Esophagus muscularis mucosa (tissue), 2 donors: ENCODE data around the gene CYP27A1.

Source experiments
- POLR2A ChIP-seq: fragments of 450-650 bp; IDR thresholded peaks from one replicate; pipeline ENCODE4 v1.6.1; 2017; ENCODE audit warnings: antibody characterized with exemption, moderate library complexity, mild to moderate bottlenecking, low read depth
- POLR2AphosphoS5 ChIP-seq, 2 donors: sonication (generic); formaldehyde crosslinking; IDR thresholded peaks; one replicate each; pipeline ENCODE4 v1.6.1; 2017; ENCODE audit warnings: antibody characterized with exemption in 2 of 2

DNA sequence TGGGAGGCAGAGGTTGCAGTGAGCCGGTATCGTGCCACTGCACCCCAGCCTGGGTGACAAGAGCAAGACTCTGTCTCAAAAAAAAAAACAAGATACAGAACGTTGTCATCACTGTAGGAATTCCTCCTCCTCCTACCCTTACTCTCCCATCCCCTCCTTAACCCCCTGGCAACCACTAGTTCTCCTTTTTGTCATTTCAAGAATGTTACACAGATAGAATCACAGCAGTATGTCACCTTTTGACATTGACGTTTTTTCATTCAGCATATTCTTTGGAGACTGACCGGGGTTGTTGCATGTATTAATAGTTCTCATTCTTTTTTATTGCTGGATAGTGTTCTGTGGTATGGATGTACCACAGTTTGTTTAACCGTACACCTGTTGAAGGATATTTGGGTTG lies 38.9 kb upstream of the CYP27A1 start:
- TF ChIP-seq POLR2AphosphoS5 (IDR thresholded peaks at IDR 0.05) = no peak
- no peak for TF ChIP-seq POLR2A
